IPS-20b (cell line): ENCODE measurements around the gene ACTL7B.

Experiments used
- H3K27ac ChIP-seq: one replicate; pipeline ENCODE4 v1.5.1; 2013; ENCODE audit warnings: low read length
- H3K27me3 ChIP-seq: 2 replicates; pipeline ENCODE4 v1.6.1; 2013; ENCODE audit warnings: mild to moderate bottlenecking, low read length, inconsistent platforms; ENCODE audit not compliant: insufficient read depth
- H3K36me3 ChIP-seq: 2 replicates; pipeline ENCODE4 v1.6.1; 2013; ENCODE audit warnings: low read depth, mild to moderate bottlenecking, inconsistent platforms, low read length, moderate library complexity; ENCODE audit not compliant: insufficient read depth
- H3K4me1 ChIP-seq: 2 replicates; pipeline ENCODE4 v1.6.1; 2013; ENCODE audit warnings: mild to moderate bottlenecking, control low read depth, inconsistent platforms, low read length, moderate library complexity; ENCODE audit not compliant: insufficient read depth
- H3K4me3 ChIP-seq: 2 replicates; pipeline ENCODE4 v1.5.1; 2013; ENCODE audit warnings: mild to moderate bottlenecking, low read length, inconsistent platforms
- H3K9ac ChIP-seq: 2 replicates; pipeline ENCODE4 v1.6.1; 2013; ENCODE audit warnings: low read depth, mild to moderate bottlenecking, inconsistent platforms, low read length, moderate library complexity
- H3K9me3 ChIP-seq: 2 replicates; pipeline ENCODE4 v1.6.1; 2013; ENCODE audit warnings: mild to moderate bottlenecking, low read depth, low read length, inconsistent platforms; ENCODE audit not compliant: insufficient read depth

Gene ACTL7B

GRCh38 chr9:108813951-108814601 lies 41.7 kb downstream of the ACTL7B start:
- H3K4me3 ChIP-seq, result no peak overlapping the region
- no peaks in the 10 kb centered on the region for H3K36me3 ChIP-seq
- H3K9ac ChIP-seq, result no peak overlapping the region
- peaks cover 6% of the 10 kb centered on the region for H3K4me1 ChIP-seq
- no peak overlapping the region for H3K27ac ChIP-seq
- no peaks in the 10 kb centered on the region for H3K27me3 ChIP-seq
- no peaks in the 10 kb centered on the region for H3K9me3 ChIP-seq

GRCh38 chr9:108812396-108813025 lies 43.3 kb downstream of the ACTL7B start:
- Histone ChIP-seq H3K4me1 (peaks cover 6% of the 10 kb centered on the region), H3K36me3 (no peaks in the 10 kb centered on the region), H3K27me3 (no peaks in the 10 kb centered on the region), H3K4me3 (no peak overlapping the region), H3K9me3 (no peaks in the 10 kb centered on the region), H3K9ac (no peak overlapping the region), H3K27ac (no peak overlapping the region)

- no peaks in the 10 kb centered on the region for H3K27me3 ChIP-seq
These were observed 43.8 kb downstream of the ACTL7B start for GRCh38 chr9:108811944-108812343.

GRCh38 chr9:108809269-108809668 lies 46.5 kb downstream of the ACTL7B start:
- Histone ChIP-seq H3K4me3 (no peak overlapping the region), H3K27ac (no peak overlapping the region), H3K9me3 (no peaks in the 10 kb centered on the region), H3K36me3 (no peaks in the 10 kb centered on the region), H3K9ac (no peak overlapping the region), H3K4me1 (peaks cover 4% of the 10 kb centered on the region; the same call in 1 of the 2 replicates), H3K27me3 (no peaks in the 10 kb centered on the region)

More at GRCh38 chr9:108811944-108812343, 43.8 kb downstream of the ACTL7B start:
- Histone ChIP-seq H3K9ac (no peak overlapping the region), H3K36me3 (no peaks in the 10 kb centered on the region), H3K9me3 (no peaks in the 10 kb centered on the region), H3K4me3 (no peak overlapping the region), H3K4me1 (peaks cover 6% of the 10 kb centered on the region), H3K27ac (no peak overlapping the region)
